HepG2 (cell line): Measurements from ENCODE around the gene LHX5. TPM values are rescaled to one million over a fixed set of nuclear protein-coding genes. Genes with fewer than 3 reads are reported as not detected.

ENCODE experiments used
- ATRX ChIP-seq: sonication (generic); formaldehyde crosslinking; IDR thresholded peaks from 2 replicates; pipeline ENCODE4 v1.4.0; 2020; ENCODE audit warnings: missing genetic modification reagents, borderline replicate concordance
- EEA1 ChIP-seq: sonication (generic); formaldehyde crosslinking; IDR thresholded peaks from 2 replicates; pipeline ENCODE4 v1.5.1; 2020; ENCODE audit warnings: mild to moderate bottlenecking, missing genetic modification reagents, borderline replicate concordance
- HOXA7 ChIP-seq: sonication (generic); formaldehyde crosslinking; IDR thresholded peaks from 2 replicates; pipeline ENCODE4 v1.8.1; 2022; ENCODE audit warnings: mild to moderate bottlenecking, missing genetic modification reagents, moderate library complexity
- KDM3A ChIP-seq: IDR thresholded peaks from 2 replicates; pipeline ENCODE4 v1.6.1; 2018; ENCODE audit warnings: low read depth, missing compliant biosample characterization
- NCOA1 ChIP-seq: sonication (generic); formaldehyde crosslinking; IDR thresholded peaks from 2 replicates; pipeline ENCODE4 v1.9.0; 2021; ENCODE audit warnings: missing genetic modification reagents
- PAX8 ChIP-seq: sonication (generic); formaldehyde crosslinking; IDR thresholded peaks from 2 replicates; pipeline ENCODE4 v1.8.0; 2022; ENCODE audit warnings: mild to moderate bottlenecking, missing genetic modification reagents, borderline replicate concordance
- SAP130 ChIP-seq: IDR thresholded peaks from 2 replicates; pipeline ENCODE4 v1.6.1; 2016; ENCODE audit warnings: low read depth
- SP140L ChIP-seq: sonication (generic); formaldehyde crosslinking; IDR thresholded peaks from 2 replicates; pipeline ENCODE4 v1.4.0; 2020; ENCODE audit warnings: missing genetic modification reagents, borderline replicate concordance
- SPEN ChIP-seq: sonication (generic); formaldehyde crosslinking; IDR thresholded peaks from 2 replicates; pipeline ENCODE4 v1.5.1; 2020; ENCODE audit warnings: low read depth, mild to moderate bottlenecking, missing genetic modification reagents
- SRSF4 ChIP-seq: fragments of 200-400 bp; formaldehyde crosslinking; IDR thresholded peaks from one replicate; pipeline ENCODE4 v1.6.1; 2018; ENCODE audit warnings: mild to moderate bottlenecking, low read depth, low read length, moderate library complexity; ENCODE audit not compliant: poor library complexity, severe bottlenecking
- ZNF260 ChIP-seq: sonication (generic); formaldehyde crosslinking; IDR thresholded peaks from 2 replicates; pipeline ENCODE4 v1.4.0; 2020; ENCODE audit warnings: missing genetic modification reagents, low read depth, mild to moderate bottlenecking, borderline replicate concordance
- ZNF3 ChIP-seq: IDR thresholded peaks from 2 replicates; pipeline ENCODE4 v1.7.0; 2017; ENCODE audit warnings: inconsistent platforms
- polyA plus RNA-seq, 8 experiments: library from polyadenylated mRNA; depleted of rRNA in 3 of 8; stranded (reverse) in 7 of 8; unstranded in 1 of 8; fragments of >200 nt; fragmentation: Illumina TruSeq in 4 of 8; extraction: Trizol in 4 of 8; gene quantifications; 2 replicates each; pipeline versions ENCODE4 v1.2.1 to v1.2.3, GENCODE V29; 2011 to 2016; ENCODE audit warnings: low read depth in 4 of 8, missing spikeins in 1 of 8, mixed read lengths in 1 of 8; ENCODE audit not compliant: insufficient read depth in 1 of 8
- total RNA-seq, 5 experiments: library from RNA; depleted of rRNA; stranded (reverse); fragments of >200 nt; fragmentation: Illumina TruSeq; extraction: Trizol; gene quantifications; 2 replicates each; pipeline ENCODE4 v1.2.3, GENCODE V29; 2016; ENCODE audit warnings: low read depth in 1 of 5
- TF ChIP-seq, protein P1 (sequence below): sonication (generic); formaldehyde crosslinking; IDR thresholded peaks from 2 replicates; pipeline ENCODE4 v1.4.0; 2020; ENCODE audit warnings: mild to moderate bottlenecking, missing genetic modification reagents
- TF ChIP-seq, protein P2 (sequence below): IDR thresholded peaks from 2 replicates; pipeline ENCODE4 v1.6.1; 2016; ENCODE audit warnings: missing compliant biosample characterization, missing genetic modification reagents, borderline replicate concordance
- TF ChIP-seq, protein P3 (sequence below): sonication (generic); formaldehyde crosslinking; IDR thresholded peaks from 2 replicates; pipeline ENCODE4 v1.4.0; 2020; ENCODE audit warnings: missing genetic modification reagents, borderline replicate concordance
- TF ChIP-seq, protein P4 (sequence below): sonication (generic); formaldehyde crosslinking; IDR thresholded peaks from 2 replicates; pipeline ENCODE4 v1.5.1; 2020; ENCODE audit warnings: missing genetic modification reagents, mild to moderate bottlenecking, borderline replicate concordance

The LHX5 gene
- total and polyA plus RNA-seq, 2 of the 13 experiments (the other 11 are each of a cell fraction or from before 2014, with no cell fraction given) = not detected

DNA sequence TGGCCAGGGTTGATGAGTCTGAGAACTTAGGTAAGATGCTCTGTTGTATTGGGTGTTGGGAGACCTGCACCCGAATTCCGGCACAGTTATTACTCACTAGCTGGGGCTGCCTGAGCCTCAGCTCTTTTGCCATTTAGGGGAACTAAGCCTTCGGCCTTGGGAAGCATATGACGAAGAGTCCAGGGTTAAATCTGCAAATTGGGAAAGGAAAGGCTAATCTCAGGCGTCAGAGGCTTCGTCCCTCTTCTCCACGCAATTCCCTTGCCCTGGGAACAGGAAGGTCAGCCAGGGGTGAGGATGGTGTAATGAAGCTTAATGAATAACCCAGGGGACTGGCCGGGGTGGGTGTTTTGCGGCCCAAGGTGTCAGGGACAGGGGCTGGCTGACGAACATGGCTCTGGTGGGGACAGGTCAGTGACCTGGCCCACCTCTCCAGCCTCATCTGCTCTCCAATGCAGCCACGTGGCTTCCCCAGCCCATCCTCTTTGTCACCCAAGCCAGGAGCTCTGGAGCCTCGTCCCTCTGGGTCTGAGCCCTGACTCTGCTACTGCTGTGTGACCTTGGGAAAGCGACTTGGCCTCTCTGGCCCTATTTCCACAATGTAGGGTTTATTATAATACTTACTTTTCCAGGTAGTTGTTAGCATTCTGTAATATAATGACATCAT lies 53.3 kb downstream of the LHX5 start (continued):
- TF ChIP-seq, protein P1, sequence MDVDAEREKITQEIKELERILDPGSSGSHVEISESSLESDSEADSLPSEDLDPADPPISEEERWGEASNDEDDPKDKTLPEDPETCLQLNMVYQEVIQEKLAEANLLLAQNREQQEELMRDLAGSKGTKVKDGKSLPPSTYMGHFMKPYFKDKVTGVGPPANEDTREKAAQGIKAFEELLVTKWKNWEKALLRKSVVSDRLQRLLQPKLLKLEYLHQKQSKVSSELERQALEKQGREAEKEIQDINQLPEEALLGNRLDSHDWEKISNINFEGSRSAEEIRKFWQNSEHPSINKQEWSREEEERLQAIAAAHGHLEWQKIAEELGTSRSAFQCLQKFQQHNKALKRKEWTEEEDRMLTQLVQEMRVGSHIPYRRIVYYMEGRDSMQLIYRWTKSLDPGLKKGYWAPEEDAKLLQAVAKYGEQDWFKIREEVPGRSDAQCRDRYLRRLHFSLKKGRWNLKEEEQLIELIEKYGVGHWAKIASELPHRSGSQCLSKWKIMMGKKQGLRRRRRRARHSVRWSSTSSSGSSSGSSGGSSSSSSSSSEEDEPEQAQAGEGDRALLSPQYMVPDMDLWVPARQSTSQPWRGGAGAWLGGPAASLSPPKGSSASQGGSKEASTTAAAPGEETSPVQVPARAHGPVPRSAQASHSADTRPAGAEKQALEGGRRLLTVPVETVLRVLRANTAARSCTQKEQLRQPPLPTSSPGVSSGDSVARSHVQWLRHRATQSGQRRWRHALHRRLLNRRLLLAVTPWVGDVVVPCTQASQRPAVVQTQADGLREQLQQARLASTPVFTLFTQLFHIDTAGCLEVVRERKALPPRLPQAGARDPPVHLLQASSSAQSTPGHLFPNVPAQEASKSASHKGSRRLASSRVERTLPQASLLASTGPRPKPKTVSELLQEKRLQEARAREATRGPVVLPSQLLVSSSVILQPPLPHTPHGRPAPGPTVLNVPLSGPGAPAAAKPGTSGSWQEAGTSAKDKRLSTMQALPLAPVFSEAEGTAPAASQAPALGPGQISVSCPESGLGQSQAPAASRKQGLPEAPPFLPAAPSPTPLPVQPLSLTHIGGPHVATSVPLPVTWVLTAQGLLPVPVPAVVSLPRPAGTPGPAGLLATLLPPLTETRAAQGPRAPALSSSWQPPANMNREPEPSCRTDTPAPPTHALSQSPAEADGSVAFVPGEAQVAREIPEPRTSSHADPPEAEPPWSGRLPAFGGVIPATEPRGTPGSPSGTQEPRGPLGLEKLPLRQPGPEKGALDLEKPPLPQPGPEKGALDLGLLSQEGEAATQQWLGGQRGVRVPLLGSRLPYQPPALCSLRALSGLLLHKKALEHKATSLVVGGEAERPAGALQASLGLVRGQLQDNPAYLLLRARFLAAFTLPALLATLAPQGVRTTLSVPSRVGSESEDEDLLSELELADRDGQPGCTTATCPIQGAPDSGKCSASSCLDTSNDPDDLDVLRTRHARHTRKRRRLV = no peak
- TF ChIP-seq EEA1 (no peak), ATRX (CRISPR knock-in tag) (no peak), KDM3A (CRISPR knock-in tag) (no peak), PAX8 (CRISPR knock-in tag) (no peak), SAP130 (CRISPR knock-in tag) (peak; percentile 54), NCOA1 (CRISPR knock-in tag) (no peak), ZNF260 (CRISPR knock-in tag) (no peak), SPEN (CRISPR knock-in tag) (peak; percentile 32; the same call in 1 of the 2 replicates), SP140L (no peak), SRSF4 (no peak), HOXA7 (CRISPR knock-in tag) (no peak), ZNF3 (CRISPR knock-in tag) (no peak)
- TF ChIP-seq, protein P2, sequence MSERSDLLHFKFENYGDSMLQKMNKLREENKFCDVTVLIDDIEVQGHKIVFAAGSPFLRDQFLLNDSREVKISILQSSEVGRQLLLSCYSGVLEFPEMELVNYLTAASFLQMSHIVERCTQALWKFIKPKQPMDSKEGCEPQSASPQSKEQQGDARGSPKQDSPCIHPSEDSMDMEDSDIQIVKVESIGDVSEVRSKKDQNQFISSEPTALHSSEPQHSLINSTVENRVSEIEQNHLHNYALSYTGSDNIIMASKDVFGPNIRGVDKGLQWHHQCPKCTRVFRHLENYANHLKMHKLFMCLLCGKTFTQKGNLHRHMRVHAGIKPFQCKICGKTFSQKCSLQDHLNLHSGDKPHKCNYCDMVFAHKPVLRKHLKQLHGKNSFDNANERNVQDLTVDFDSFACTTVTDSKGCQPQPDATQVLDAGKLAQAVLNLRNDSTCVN (CRISPR knock-in tag) = no peak
- TF ChIP-seq, protein P3, sequence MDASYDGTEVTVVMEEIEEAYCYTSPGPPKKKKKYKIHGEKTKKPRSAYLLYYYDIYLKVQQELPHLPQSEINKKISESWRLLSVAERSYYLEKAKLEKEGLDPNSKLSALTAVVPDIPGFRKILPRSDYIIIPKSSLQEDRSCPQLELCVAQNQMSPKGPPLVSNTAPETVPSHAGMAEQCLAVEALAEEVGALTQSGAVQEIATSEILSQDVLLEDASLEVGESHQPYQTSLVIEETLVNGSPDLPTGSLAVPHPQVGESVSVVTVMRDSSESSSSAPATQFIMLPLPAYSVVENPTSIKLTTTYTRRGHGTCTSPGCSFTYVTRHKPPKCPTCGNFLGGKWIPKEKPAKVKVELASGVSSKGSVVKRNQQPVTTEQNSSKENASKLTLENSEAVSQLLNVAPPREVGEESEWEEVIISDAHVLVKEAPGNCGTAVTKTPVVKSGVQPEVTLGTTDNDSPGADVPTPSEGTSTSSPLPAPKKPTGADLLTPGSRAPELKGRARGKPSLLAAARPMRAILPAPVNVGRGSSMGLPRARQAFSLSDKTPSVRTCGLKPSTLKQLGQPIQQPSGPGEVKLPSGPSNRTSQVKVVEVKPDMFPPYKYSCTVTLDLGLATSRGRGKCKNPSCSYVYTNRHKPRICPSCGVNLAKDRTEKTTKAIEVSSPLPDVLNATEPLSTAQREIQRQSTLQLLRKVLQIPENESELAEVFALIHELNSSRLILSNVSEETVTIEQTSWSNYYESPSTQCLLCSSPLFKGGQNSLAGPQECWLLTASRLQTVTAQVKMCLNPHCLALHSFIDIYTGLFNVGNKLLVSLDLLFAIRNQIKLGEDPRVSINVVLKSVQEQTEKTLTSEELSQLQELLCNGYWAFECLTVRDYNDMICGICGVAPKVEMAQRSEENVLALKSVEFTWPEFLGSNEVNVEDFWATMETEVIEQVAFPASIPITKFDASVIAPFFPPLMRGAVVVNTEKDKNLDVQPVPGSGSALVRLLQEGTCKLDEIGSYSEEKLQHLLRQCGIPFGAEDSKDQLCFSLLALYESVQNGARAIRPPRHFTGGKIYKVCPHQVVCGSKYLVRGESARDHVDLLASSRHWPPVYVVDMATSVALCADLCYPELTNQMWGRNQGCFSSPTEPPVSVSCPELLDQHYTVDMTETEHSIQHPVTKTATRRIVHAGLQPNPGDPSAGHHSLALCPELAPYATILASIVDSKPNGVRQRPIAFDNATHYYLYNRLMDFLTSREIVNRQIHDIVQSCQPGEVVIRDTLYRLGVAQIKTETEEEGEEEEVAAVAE (CRISPR knock-in tag) = no peak
- TF ChIP-seq, protein P4, sequence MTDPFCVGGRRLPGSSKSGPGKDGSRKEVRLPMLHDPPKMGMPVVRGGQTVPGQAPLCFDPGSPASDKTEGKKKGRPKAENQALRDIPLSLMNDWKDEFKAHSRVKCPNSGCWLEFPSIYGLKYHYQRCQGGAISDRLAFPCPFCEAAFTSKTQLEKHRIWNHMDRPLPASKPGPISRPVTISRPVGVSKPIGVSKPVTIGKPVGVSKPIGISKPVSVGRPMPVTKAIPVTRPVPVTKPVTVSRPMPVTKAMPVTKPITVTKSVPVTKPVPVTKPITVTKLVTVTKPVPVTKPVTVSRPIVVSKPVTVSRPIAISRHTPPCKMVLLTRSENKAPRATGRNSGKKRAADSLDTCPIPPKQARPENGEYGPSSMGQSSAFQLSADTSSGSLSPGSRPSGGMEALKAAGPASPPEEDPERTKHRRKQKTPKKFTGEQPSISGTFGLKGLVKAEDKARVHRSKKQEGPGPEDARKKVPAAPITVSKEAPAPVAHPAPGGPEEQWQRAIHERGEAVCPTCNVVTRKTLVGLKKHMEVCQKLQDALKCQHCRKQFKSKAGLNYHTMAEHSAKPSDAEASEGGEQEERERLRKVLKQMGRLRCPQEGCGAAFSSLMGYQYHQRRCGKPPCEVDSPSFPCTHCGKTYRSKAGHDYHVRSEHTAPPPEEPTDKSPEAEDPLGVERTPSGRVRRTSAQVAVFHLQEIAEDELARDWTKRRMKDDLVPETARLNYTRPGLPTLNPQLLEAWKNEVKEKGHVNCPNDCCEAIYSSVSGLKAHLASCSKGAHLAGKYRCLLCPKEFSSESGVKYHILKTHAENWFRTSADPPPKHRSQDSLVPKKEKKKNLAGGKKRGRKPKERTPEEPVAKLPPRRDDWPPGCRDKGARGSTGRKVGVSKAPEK (CRISPR knock-in tag) = no peak
